Testis (tissue), 3 donors: ENCODE results near the gene ACVRL1. TPM values are rescaled to one million over a fixed set of nuclear protein-coding genes. Genes with fewer than 3 reads are reported as not detected.

Source experiments
- DNase-seq: peaks from one replicate; pipeline ENCODE4 v3.0.0-alpha.2; 2019
- H3K27ac ChIP-seq, 2 donors: fragments of 200-600 bp; sonication (generic); one replicate each; pipeline ENCODE4 v1.5.1; 2019
- H3K27me3 ChIP-seq: fragments of 200-600 bp; sonication (generic); one replicate; pipeline ENCODE4 v1.5.1; 2019
- H3K36me3 ChIP-seq: fragments of 200-600 bp; sonication (generic); one replicate; pipeline ENCODE4 v1.5.1; 2017; ENCODE audit warnings: low read depth; ENCODE audit errors: missing control alignments
- H3K4me1 ChIP-seq: fragments of 200-600 bp; sonication (generic); one replicate; pipeline ENCODE4 v1.5.1; 2019
- H3K4me3 ChIP-seq, 2 donors: fragments of 200-600 bp; sonication (generic); one replicate each; pipeline ENCODE4 v1.5.1; 2017 to 2019
- H3K9me3 ChIP-seq: fragments of 200-600 bp; sonication (generic); one replicate; pipeline ENCODE4 v1.5.1; 2017
- POLR2A ChIP-seq: fragments of 450-650 bp; IDR thresholded peaks from one replicate; pipeline ENCODE4 v1.6.1; 2017; ENCODE audit warnings: antibody characterized with exemption, mild to moderate bottlenecking, moderate library complexity
- WGBS, 2 donors: methylation state at CpG; one replicate each; pipeline ENCODE4 v1.1.5; 2018; 5-methylcytosine and 5-hydroxymethylcytosine counted together
- intact Hi-C: fragments of 100-400 bp; cut with DNase I; formaldehyde crosslinking; loops from one replicate; pipeline ENCODE4 v1.15.1; 2023; ENCODE audit warnings: low total_unique reads
- polyA plus RNA-seq: library from polyadenylated mRNA; stranded (reverse); fragments of 350-450 nt; fragmentation: Illumina TruSeq; extraction: RNeasy Lipid Tissue Mini Kit (QIAGEN cat#74804); gene quantifications from one replicate; pipeline ENCODE4 v1.2.3, GENCODE V29; 2014; ENCODE audit warnings: low read depth, low replicate concordance; ENCODE audit not compliant: insufficient read depth
- total RNA-seq, 2 donors: library from RNA; depleted of rRNA; stranded (reverse); fragments of >200 nt; gene quantifications; one replicate each; pipeline ENCODE4 v1.2.3, GENCODE V29; 2016
- TF ChIP-seq, protein P1 (sequence below), 3 experiments: fragments of 450-650 bp in 2 of 3; fragments of 200-600 bp in 1 of 3; sonication (generic) in 1 of 3; IDR thresholded peaks; one replicate each; pipeline ENCODE4 v1.5.1; 2016 to 2019; ENCODE audit warnings: antibody characterized with exemption in 3 of 3, mild to moderate bottlenecking in 2 of 3, moderate library complexity in 1 of 3

Gene ACVRL1
- total and polyA plus RNA-seq, 3 donors from 2014 or later = 9.1 to 9.9 (median 9.5) TPM

DNA sequence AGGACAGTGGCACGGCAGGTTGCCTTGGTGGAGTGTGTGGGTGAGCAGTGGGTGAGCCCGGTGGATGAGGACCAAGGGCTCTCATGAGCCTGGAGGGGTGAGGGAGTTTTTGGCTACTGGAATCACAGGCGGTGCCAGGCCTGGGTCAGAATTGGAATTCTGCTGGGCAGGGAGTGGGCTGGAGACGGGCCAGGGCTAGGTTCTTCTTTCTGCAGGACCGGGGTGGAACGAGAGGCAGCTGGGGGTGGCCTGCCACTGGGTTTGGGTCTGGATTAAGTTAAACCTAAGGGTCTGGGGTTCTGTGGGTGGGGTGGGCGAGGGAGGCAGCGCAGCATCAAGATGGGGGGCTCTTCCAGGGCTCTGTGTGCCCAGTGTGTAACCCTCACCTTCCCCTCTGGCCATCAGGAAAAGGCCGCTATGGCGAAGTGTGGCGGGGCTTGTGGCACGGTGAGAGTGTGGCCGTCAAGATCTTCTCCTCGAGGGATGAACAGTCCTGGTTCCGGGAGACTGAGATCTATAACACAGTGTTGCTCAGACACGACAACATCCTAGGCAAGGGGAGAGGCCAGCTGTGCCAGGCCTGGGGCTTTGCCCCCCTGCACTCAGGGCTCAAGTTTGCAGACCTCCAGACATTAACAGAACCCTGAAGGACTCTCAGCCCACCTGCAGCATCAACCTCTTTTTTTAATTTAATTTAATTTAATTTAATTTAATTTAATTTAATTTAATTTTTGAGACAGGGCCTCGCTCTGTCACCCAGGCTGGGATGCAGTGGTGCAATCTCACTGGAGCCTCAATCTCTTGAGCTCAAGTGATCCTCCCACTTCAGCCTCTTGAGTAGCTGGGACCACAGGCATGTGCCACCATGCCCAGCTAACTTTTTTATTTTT, 7.0 kb downstream of the ACVRL1 start:
- no peak overlapping the region for H3K27ac ChIP-seq

DNA sequence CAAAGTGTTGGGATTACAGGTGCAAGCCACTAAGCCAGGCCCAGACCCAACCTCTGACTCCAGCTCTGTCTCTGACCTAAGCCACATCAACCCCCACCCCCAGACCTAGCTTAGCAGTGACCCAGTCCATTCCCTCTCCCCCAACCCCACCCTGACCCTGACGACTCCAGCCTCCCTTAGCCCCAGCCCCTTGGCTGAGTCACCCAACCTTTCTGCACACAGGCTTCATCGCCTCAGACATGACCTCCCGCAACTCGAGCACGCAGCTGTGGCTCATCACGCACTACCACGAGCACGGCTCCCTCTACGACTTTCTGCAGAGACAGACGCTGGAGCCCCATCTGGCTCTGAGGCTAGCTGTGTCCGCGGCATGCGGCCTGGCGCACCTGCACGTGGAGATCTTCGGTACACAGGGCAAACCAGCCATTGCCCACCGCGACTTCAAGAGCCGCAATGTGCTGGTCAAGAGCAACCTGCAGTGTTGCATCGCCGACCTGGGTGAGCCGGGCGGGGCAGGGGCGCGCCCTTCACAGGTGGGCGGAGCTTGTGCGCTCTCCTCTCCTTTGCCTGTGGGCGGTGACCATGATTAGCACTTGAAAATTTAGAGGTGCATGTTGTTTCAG, 7.8 kb downstream of the ACVRL1 start:
- H3K27me3 ChIP-seq = no peaks in the 10 kb centered on the region
- DNase-seq = no peak
- 66 to 68% methylated on average over 23 to 28 of the region's 28 CpGs for WGBS, 2 donors
- intact Hi-C loops = no loop called here
- no peak overlapping the region for H3K4me3 ChIP-seq
- H3K36me3 ChIP-seq = no peaks in the 10 kb centered on the region
- H3K27ac ChIP-seq = no peak overlapping the region
- TF ChIP-seq, protein P1, sequence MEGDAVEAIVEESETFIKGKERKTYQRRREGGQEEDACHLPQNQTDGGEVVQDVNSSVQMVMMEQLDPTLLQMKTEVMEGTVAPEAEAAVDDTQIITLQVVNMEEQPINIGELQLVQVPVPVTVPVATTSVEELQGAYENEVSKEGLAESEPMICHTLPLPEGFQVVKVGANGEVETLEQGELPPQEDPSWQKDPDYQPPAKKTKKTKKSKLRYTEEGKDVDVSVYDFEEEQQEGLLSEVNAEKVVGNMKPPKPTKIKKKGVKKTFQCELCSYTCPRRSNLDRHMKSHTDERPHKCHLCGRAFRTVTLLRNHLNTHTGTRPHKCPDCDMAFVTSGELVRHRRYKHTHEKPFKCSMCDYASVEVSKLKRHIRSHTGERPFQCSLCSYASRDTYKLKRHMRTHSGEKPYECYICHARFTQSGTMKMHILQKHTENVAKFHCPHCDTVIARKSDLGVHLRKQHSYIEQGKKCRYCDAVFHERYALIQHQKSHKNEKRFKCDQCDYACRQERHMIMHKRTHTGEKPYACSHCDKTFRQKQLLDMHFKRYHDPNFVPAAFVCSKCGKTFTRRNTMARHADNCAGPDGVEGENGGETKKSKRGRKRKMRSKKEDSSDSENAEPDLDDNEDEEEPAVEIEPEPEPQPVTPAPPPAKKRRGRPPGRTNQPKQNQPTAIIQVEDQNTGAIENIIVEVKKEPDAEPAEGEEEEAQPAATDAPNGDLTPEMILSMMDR (IDR thresholded peaks at IDR 0.05) = no peak
- TF ChIP-seq POLR2A = no peak
- H3K9me3 ChIP-seq = no peaks in the 10 kb centered on the region
- peaks cover 11% of the 10 kb centered on the region for H3K4me1 ChIP-seq

More for the DNA sequence above, 7.0 kb downstream of the ACVRL1 start:
- H3K4me3 ChIP-seq = no peak overlapping the region
- WGBS, 2 donors = 89 to 91% methylated on average over 15 to 17 of the region's 17 CpGs
- no peak for DNase-seq
- H3K4me1 ChIP-seq = peaks cover 12% of the 10 kb centered on the region
- intact Hi-C loops = no loop called here
- no peaks in the 10 kb centered on the region for H3K36me3 ChIP-seq
- no peaks in the 10 kb centered on the region for H3K27me3 ChIP-seq
- TF ChIP-seq, protein P1 (IDR thresholded peaks at IDR 0.05) = no peak
- no peak for TF ChIP-seq POLR2A
- H3K9me3 ChIP-seq = no peaks in the 10 kb centered on the region

DNA sequence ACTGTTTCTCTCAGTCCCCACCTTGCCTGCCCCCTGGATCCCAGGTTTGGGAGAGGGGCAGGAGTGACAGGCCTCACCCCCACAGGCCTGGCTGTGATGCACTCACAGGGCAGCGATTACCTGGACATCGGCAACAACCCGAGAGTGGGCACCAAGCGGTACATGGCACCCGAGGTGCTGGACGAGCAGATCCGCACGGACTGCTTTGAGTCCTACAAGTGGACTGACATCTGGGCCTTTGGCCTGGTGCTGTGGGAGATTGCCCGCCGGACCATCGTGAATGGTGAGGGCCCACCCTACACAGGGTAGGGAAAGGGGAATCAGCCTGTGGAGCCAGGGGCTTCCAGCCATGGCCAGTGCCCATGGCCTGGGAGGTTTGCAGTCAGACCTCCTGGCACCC, 8.6 kb downstream of the ACVRL1 start:
- H3K9me3 ChIP-seq = no peaks in the 10 kb centered on the region
- intact Hi-C loops = no loop called here
- no peaks in the 10 kb centered on the region for H3K27me3 ChIP-seq
- TF ChIP-seq POLR2A = no peak
- TF ChIP-seq, protein P1 (IDR thresholded peaks at IDR 0.05) = no peak
- H3K36me3 ChIP-seq = no peaks in the 10 kb centered on the region
- H3K4me1 ChIP-seq = peaks cover 9% of the 10 kb centered on the region
- H3K4me3 ChIP-seq = no peak overlapping the region
- WGBS, 2 donors = 94 to 97% methylated on average over 10 to 11 of the region's 11 CpGs
- no peak overlapping the region for H3K27ac ChIP-seq
- no peak for DNase-seq

DNA sequence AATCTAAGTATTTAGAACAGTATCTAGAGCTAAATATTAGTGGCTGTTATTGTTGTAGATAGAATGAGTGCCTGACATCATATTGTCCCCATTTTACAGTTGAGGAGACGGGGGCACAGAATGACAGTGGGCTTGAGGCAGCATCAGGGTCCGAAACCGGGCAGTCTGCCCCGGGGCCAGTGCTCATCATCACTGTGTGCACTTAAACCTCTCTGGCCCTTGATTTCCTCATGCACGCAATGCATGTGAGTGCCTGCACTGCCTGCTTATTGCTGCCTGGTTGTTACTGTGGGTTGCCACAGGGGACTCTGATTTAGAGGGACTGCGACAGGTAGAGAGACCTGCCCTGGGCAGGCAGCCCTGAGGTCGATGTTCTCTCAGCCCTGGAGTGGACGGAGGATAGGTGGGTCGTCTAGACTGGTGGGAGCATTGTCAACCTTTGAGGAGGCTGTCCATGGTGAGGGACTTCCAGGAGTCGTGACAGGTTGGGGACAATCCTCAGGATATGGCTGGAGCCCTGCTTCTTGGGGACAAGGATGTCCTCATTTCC, 9.8 kb downstream of the ACVRL1 start:
- H3K4me1 ChIP-seq = peaks cover 9% of the 10 kb centered on the region
- H3K27me3 ChIP-seq = no peaks in the 10 kb centered on the region
- no peak overlapping the region for H3K4me3 ChIP-seq
- no peaks in the 10 kb centered on the region for H3K36me3 ChIP-seq
- TF ChIP-seq, protein P1 (IDR thresholded peaks at IDR 0.05) = no peak
- no peak for TF ChIP-seq POLR2A
- intact Hi-C loops = no loop called here
- DNase-seq = no peak
- H3K9me3 ChIP-seq = no peaks in the 10 kb centered on the region
- H3K27ac ChIP-seq = no peak overlapping the region
- WGBS, 2 donors = 91 to 95% methylated on average over 9 to 10 of the region's 10 CpGs
